Common myeloid progenitor, CD34-positive (primary cell): ENCODE data around the gene CLTCL1.

Source experiments
- CTCF ChIA-PET: fragments of 350-600 bp; sonication (Branson Sonifier 250); formaldehyde crosslinking; loops from one replicate; lab custom pipeline; 2021; ENCODE audit warnings: antibody characterized with exemption; lab: Charles Lee
- POLR2A ChIA-PET: fragments of 350-600 bp; sonication (Branson Sonifier 250); formaldehyde crosslinking; loops from one replicate; lab custom pipeline; 2021; ENCODE audit warnings: antibody characterized with exemption; lab: Charles Lee
- DNase-seq, 3 donors: peaks; one replicate each; pipeline versions ENCODE4 v3.0.0 to v3.0.0-alpha.2; 2013
- H3K27ac ChIP-seq, 2 experiments: 1 replicate in 1 of 2; 2 replicates in 1 of 2; pipeline ENCODE4 v1.7.0; 2013; ENCODE audit warnings: inconsistent platforms in 2 of 2, low read length in 2 of 2, mild to moderate bottlenecking in 2 of 2, low read depth in 1 of 2, moderate library complexity in 1 of 2; ENCODE audit not compliant: severe bottlenecking in 2 of 2, insufficient read depth in 1 of 2, poor library complexity in 1 of 2
- H3K27me3 ChIP-seq, 5 experiments: replicated peaks in 2 of 5; 1 replicate in 3 of 5; 2 replicates in 2 of 5; pipeline versions ENCODE4 v1.6.1 to v1.7.0; 2013; ENCODE audit warnings: low read length in 4 of 5, mild to moderate bottlenecking in 2 of 5, moderate library complexity in 2 of 5, inconsistent platforms in 1 of 5; ENCODE audit not compliant: insufficient read depth in 5 of 5, control insufficient read depth in 4 of 5
- H3K36me3 ChIP-seq, 4 experiments: 1 replicate in 2 of 4; 2 replicates in 2 of 4; pipeline versions ENCODE4 v1.6.1 to v1.7.0; 2013; ENCODE audit warnings: low read length in 3 of 4, control low read depth in 1 of 4, mild to moderate bottlenecking in 1 of 4; ENCODE audit not compliant: control insufficient read depth in 4 of 4, insufficient read depth in 4 of 4
- H3K4me1 ChIP-seq, 4 experiments: 1 replicate in 3 of 4; 2 replicates in 1 of 4; pipeline versions ENCODE4 v1.6.1 to v1.7.1; 2013; ENCODE audit warnings: low read length in 3 of 4, mild to moderate bottlenecking in 3 of 4, control low read depth in 1 of 4, inconsistent platforms in 1 of 4, moderate library complexity in 1 of 4; ENCODE audit not compliant: control insufficient read depth in 4 of 4, insufficient read depth in 4 of 4; ENCODE audit errors: control extremely low read depth in 1 of 4
- H3K4me3 ChIP-seq, 7 experiments: 1 replicate in 4 of 7; 2 replicates in 3 of 7; pipeline versions ENCODE4 v1.5.1 to v1.7.0; 2013; ENCODE audit warnings: mild to moderate bottlenecking in 7 of 7, low read length in 6 of 7, moderate library complexity in 6 of 7, inconsistent platforms in 2 of 7, low read depth in 2 of 7, control low read depth in 1 of 7; ENCODE audit not compliant: insufficient read depth in 4 of 7, control insufficient read depth in 1 of 7; ENCODE audit errors: extremely low read depth in 1 of 7
- H3K9me3 ChIP-seq, 5 experiments: 1 replicate in 4 of 5; 2 replicates in 1 of 5; pipeline versions ENCODE4 v1.6.1 to v1.7.1; 2013; ENCODE audit warnings: low read length in 4 of 5, mild to moderate bottlenecking in 2 of 5, inconsistent platforms in 1 of 5, low read depth in 1 of 5, moderate library complexity in 1 of 5; ENCODE audit not compliant: control insufficient read depth in 4 of 5, insufficient read depth in 2 of 5; ENCODE audit errors: control extremely low read depth in 1 of 5
- WGBS: methylation state at CpG from one replicate; pipeline ENCODE4 v1.1.5; 2013; ENCODE audit not compliant: insufficient coverage; 5-methylcytosine and 5-hydroxymethylcytosine counted together

CLTCL1 gene

GRCh38 chr22:19146215-19146968 is 145.1 kb downstream of the CLTCL1 start:
- ChIA-PET CTCF (interaction anchor here (1.1 to 1.7 kb wide), 3 partner anchors 28 to 73 kb away, joined by 3 to 7 read pairs (median 4); no protein-coding TSS in a partner anchor), POLR2A (no interaction called here)
- 93% methylated on average over 10 of the region's 11 CpGs for WGBS
- peaks cover 3 to 25% (median 13%) of the 10 kb centered on the region in 4 experiments for H3K4me1 ChIP-seq
- peak in 1 of 3 donors; percentile 24 for DNase-seq
- no peak overlapping the region for H3K4me3 ChIP-seq
- H3K9me3 ChIP-seq, result peaks cover 0 to 5% (median 2%) of the 10 kb centered on the region in 5 experiments
- peaks cover 0 to 13% (median 7%) of the 10 kb centered on the region in 4 experiments for H3K36me3 ChIP-seq
- H3K27me3 ChIP-seq, result peaks cover 0 to 52% (median 33%) of the 10 kb centered on the region in 5 experiments
- no peak overlapping the region for H3K27ac ChIP-seq

GRCh38 chr22:19143967-19144400 is 147.5 kb downstream of the CLTCL1 start:
- Histone ChIP-seq H3K27ac (peak overlapping the region; percentile 76 to 92), H3K9me3 (no peaks in the 10 kb centered on the region), H3K27me3 (peaks cover 0 to 31% (median 24%) of the 10 kb centered on the region in 5 experiments), H3K4me1 (peaks cover 3 to 13% (median 6%) of the 10 kb centered on the region in 4 experiments), H3K4me3 (peak overlapping the region; percentile 80 to 100 (median 95)), H3K36me3 (peaks cover 4 to 37% (median 25%) of the 10 kb centered on the region in 4 experiments)
- DNase-seq, result peak; percentile 29 to 75 (median 69)
- POLR2A ChIA-PET, result interaction anchor here (0.9 kb wide), 1 partner anchor 22 kb away, joined by 3 read pairs; the partner anchor contains the start of gene DGCR2
- 0% methylated on average over 13 of the region's 17 CpGs for WGBS
- CTCF ChIA-PET, result interaction anchor here (0.8 to 2.0 kb wide), 14 partner anchors 11 to 270 kb away, joined by 3 to 8 read pairs (median 4); no protein-coding TSS in a partner anchor

- H3K36me3 ChIP-seq, result peaks cover 7 to 44% (median 33%) of the 10 kb centered on the region in 4 experiments
- peaks cover 3 to 12% (median 6%) of the 10 kb centered on the region in 4 experiments for H3K4me1 ChIP-seq
- peak overlapping the region in 1 of 2 experiments; percentile 92 for H3K27ac ChIP-seq
- 95% methylated on average over 4 of the region's 5 CpGs for WGBS
- POLR2A ChIA-PET, result interaction anchor here (0.9 kb wide), 1 partner anchor 21 kb away, joined by 3 read pairs; the partner anchor contains the start of gene DGCR2
- no peaks in the 10 kb centered on the region for H3K9me3 ChIP-seq
- DNase-seq, result no peak
- CTCF ChIA-PET, result interaction anchor here (0.7 to 2.0 kb wide), 4 partner anchors 11 to 49 kb away, joined by 3 to 7 read pairs (median 3); no protein-coding TSS in a partner anchor
- peaks cover 0 to 23% (median 17%) of the 10 kb centered on the region in 5 experiments for H3K27me3 ChIP-seq
- peak overlapping the region in 2 of 7 experiments; percentile 33 to 99 for H3K4me3 ChIP-seq
These were observed 148.3 kb downstream of the CLTCL1 start for GRCh38 chr22:19143212-19143611.

- no peak for DNase-seq
- no peak overlapping the region for H3K4me3 ChIP-seq
- POLR2A ChIA-PET, result no interaction called here
These were observed 149.1 kb downstream of the CLTCL1 start for GRCh38 chr22:19142394-19142793.

GRCh38 chr22:19139974-19140373 is 151.5 kb downstream of the CLTCL1 start:
- Histone ChIP-seq H3K4me1 (peaks cover 3 to 12% (median 6%) of the 10 kb centered on the region in 4 experiments), H3K27ac (no peak overlapping the region), H3K36me3 (peaks cover 7 to 73% (median 56%) of the 10 kb centered on the region in 4 experiments), H3K27me3 (no peaks in the 10 kb centered on the region), H3K9me3 (no peaks in the 10 kb centered on the region), H3K4me3 (no peak overlapping the region)
- POLR2A ChIA-PET, result no interaction called here
- CTCF ChIA-PET, result interaction anchor here (1.1 kb wide), 1 partner anchor 37 kb away, joined by 3 read pairs; no protein-coding TSS in a partner anchor
- DNase-seq, result no peak
- 97% methylated on average over 3 of the region's 5 CpGs for WGBS

More at GRCh38 chr22:19142394-19142793, 149.1 kb downstream of the CLTCL1 start:
- Histone ChIP-seq H3K27me3 (peaks cover 0 to 15% (median 10%) of the 10 kb centered on the region in 5 experiments), H3K9me3 (no peaks in the 10 kb centered on the region), H3K36me3 (peaks cover 7 to 53% (median 40%) of the 10 kb centered on the region in 4 experiments), H3K4me1 (peaks cover 3 to 12% (median 6%) of the 10 kb centered on the region in 4 experiments), H3K27ac (no peak overlapping the region)
- CTCF ChIA-PET, result interaction anchor here (0.7 kb wide), 1 partner anchor 12 kb away, joined by 3 read pairs; no protein-coding TSS in a partner anchor
- WGBS, result 93% methylated on average over 6 of the region's 9 CpGs

GRCh38 chr22:19139001-19139356 is 152.5 kb downstream of the CLTCL1 start:
- Histone ChIP-seq H3K4me1 (peaks cover 3 to 9% (median 6%) of the 10 kb centered on the region in 4 experiments), H3K36me3 (peaks cover 7 to 83% (median 62%) of the 10 kb centered on the region in 4 experiments), H3K27me3 (no peaks in the 10 kb centered on the region), H3K27ac (no peak overlapping the region), H3K4me3 (no peak overlapping the region), H3K9me3 (no peaks in the 10 kb centered on the region)
- DNase-seq, result no peak
- POLR2A ChIA-PET, result no interaction called here
- CTCF ChIA-PET, result no interaction called here
- 100% methylated on average over 9 of the region's 9 CpGs for WGBS
